GM12864 (cell line): ENCODE results near the gene SLC24A4.

Experiments
- DNase-seq: peaks from one replicate; pipeline ENCODE4 v3.0.0-alpha.2; 2011; ENCODE audit warnings: low read depth
- H3K4me3 ChIP-seq: 2 replicates; pipeline ENCODE4 v1.5.1; 2011; ENCODE audit warnings: mild to moderate bottlenecking, low read depth, low read length, control low read depth
- TF ChIP-seq, protein P1 (sequence below): IDR thresholded peaks from 2 replicates; pipeline ENCODE4 v1.5.1; 2011; ENCODE audit warnings: low read depth, mild to moderate bottlenecking, moderate library complexity, low read length, control low read depth, inconsistent platforms; ENCODE audit errors: missing control alignments

Gene SLC24A4

DNA sequence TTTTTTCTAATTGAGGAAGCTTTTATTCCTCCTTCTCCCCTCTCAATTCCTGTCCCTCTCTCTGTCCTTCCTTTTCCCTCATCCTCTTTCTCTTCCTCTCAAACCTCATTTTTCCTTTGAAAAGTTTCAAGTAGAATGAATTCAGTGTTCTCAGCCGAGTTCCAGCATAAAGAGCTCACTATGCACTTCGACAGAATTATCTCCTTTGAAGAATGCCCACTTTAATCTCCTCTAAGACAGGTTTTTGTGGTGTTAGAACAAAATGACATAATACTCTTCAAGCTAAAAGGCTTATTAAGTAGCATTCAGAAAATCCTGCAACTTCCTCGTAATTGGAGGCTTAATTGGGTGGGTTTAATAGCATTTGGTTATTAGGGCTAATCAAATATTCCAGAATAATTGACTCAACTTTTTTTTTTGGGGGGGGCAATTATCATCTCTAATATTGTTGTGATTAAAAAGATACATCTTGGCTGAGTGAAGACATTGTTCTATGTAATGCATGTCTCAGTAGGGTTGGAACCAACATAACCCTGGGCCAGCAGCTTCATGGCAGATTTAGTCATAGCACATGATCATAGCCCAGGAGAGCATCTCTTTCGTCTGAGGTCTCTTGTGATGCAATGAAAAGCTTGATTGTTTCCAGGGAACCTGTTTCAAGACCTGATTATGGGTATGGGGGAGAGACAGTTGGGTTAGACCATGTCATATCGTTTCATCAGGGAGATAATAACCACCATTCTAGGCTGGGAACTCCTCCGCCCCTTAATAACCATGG is 25.0 kb upstream of the SLC24A4 start:
- DNase-seq, result no peak
- TF ChIP-seq, protein P1, sequence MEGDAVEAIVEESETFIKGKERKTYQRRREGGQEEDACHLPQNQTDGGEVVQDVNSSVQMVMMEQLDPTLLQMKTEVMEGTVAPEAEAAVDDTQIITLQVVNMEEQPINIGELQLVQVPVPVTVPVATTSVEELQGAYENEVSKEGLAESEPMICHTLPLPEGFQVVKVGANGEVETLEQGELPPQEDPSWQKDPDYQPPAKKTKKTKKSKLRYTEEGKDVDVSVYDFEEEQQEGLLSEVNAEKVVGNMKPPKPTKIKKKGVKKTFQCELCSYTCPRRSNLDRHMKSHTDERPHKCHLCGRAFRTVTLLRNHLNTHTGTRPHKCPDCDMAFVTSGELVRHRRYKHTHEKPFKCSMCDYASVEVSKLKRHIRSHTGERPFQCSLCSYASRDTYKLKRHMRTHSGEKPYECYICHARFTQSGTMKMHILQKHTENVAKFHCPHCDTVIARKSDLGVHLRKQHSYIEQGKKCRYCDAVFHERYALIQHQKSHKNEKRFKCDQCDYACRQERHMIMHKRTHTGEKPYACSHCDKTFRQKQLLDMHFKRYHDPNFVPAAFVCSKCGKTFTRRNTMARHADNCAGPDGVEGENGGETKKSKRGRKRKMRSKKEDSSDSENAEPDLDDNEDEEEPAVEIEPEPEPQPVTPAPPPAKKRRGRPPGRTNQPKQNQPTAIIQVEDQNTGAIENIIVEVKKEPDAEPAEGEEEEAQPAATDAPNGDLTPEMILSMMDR, result no peak
- H3K4me3 ChIP-seq, result no peak overlapping the region

DNA sequence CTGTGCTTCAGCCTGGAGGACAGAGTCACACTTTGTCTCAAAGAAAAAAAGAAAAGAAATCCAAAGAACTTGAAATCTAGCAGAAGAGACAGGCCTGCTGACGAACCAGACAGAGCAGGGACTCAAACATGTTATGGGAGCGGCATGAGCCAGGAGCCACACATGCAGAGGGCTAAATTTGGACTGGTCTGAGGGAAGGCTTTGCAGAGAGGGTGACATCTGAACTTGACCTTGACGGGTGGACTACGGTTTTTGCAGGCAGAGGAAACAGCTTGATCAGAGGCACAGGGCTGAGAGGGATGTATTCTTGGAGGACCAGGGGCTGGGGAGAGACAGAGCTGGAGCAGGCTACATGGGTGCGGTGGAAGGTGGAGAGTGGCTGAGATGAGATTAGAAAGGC is 20.5 kb upstream of the SLC24A4 start:
- no peak for DNase-seq
- TF ChIP-seq, protein P1, result no peak

DNA sequence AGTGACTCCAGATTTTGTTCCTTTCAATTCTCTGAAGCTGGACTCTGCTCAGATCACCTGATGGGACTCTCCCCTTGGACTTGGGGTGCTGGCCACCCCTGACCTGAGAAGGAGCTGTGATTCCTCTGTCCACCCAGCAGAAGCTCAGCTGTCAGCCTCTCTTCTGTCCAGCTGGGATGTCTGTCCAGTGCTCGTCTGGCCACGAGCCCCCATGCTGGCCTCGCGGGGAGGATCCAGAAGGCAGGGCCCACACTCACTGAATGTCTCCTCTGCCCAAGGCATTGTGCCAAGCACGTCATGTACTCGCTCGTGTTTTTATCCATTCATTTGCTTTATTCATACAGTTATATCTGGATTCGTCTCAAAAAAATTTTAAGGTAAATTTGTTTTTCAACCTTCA is 14.2 kb upstream of the SLC24A4 start:
- TF ChIP-seq, protein P1, result no peak
- no peak overlapping the region for H3K4me3 ChIP-seq
- no peak for DNase-seq

More for the DNA sequence above, 20.5 kb upstream of the SLC24A4 start:
- no peak overlapping the region for H3K4me3 ChIP-seq

DNA sequence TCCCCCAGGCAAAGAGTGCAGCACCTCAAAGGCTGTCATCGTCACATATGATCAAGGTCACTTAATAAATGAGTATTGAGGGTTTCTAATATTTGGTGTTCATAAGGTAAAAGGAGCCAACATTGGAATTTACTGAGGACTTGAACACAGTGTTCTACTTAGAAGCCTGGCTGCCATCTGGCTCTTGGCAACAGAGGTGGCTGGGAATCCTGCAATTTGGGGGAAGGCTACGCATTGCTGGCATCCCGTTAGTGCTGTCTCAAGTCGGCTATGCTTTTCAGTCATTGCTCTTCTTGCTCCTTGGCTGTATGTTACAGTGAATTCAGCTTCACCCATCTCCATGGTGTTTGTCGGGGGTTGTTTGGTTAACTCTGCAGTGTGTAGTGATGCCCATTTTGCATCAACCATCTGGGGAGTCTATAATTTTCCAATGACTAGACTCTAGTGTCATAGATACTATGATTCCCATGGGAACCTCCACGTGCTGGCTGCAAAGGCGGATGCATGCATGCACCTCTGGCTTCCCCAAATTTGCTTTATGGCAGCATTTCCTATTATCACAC is 12.9 kb upstream of the SLC24A4 start:
- DNase-seq, result no peak
- TF ChIP-seq, protein P1, result no peak
- no peak overlapping the region for H3K4me3 ChIP-seq

DNA sequence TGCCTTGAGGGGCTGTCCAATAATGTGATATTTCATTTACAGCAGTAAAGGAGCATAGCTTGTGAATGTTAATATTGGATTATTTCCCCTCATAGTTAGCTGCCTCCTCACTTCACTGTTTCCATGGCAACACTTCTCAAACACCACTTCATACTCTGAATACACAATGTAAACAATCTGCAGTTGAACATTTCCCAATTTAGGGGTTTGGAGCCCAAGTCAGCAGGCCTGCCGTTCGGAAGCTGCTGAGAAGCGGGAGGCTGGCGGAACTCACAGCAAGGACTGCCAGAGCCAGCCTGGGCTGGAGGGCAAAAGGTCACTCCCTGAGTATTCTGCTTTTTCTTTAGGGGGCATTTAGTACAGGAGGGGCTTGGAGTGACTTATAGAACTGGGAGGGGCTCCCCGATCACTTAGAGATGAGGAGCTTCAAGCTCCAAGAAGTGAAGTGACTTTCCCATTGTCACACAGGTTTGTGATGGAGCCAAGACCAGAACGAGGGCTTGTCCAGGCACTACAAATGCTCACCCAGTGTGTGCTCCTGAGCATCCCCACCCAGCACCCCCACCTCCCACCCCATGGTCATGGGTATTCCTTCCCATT is 12.1 kb upstream of the SLC24A4 start:
- no peak for DNase-seq
- TF ChIP-seq, protein P1, result no peak
- H3K4me3 ChIP-seq, result no peak overlapping the region

DNA sequence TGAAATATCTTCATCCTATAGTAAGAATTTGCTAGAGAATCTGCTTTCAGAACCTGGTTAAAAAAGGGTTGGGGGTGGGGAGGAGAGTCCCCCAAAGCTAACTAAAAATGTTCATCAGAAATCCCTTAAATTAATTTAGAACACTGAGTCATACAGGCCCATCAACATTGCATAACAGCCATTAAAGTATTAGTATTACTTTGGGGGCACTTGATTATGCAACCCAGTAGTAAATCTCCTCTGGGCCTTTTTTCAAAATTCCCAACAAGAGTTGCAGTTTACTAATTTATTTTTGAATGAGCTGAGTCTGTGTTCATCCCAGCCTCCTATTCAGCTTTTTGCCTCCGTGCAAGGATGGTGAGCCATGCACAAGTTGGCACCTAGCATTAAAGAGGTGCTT is 8.8 kb upstream of the SLC24A4 start:
- TF ChIP-seq, protein P1, result no peak

More for the DNA sequence above, 8.8 kb upstream of the SLC24A4 start:
- H3K4me3 ChIP-seq, result no peak overlapping the region
- DNase-seq, result no peak
